ENCODE data around the gene PACS1.

DNA sequence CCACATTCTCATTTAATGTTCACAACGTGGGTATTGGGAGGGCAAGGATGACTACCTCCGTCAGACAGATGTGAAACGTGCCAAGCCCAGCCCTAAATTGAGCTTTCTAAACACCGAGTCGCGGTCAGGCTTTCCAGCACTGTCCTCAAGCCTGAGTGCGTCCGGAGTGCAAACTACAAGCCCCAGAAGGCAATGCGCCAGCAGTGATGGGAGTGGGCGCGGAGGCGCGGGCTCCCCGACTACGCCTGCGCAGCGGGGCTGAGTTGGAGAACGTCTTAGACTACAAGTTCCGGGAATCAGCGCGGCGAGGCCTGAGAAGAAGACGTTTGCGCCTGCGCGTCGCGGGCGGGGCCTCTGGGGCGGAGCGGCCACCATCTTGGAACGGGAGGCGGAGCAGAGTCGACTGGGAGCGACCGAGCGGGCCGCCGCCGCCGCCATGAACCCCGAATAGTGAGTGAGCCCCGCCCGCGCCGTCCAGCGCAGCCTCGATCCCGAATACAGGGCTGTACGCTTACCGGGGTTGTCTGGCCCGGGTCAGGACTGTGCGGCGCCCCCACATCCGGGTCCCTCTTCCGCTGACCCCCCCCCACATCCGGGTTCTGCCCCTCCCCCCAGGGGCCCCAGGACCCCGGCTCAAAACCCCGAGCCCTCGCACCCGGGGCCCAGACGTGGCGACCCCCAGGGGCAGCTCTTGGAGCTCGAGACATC, 198.3 kb downstream of the PACS1 start, which contains the start of gene RAB1B:
- TF ChIP-seq, protein P1, sequence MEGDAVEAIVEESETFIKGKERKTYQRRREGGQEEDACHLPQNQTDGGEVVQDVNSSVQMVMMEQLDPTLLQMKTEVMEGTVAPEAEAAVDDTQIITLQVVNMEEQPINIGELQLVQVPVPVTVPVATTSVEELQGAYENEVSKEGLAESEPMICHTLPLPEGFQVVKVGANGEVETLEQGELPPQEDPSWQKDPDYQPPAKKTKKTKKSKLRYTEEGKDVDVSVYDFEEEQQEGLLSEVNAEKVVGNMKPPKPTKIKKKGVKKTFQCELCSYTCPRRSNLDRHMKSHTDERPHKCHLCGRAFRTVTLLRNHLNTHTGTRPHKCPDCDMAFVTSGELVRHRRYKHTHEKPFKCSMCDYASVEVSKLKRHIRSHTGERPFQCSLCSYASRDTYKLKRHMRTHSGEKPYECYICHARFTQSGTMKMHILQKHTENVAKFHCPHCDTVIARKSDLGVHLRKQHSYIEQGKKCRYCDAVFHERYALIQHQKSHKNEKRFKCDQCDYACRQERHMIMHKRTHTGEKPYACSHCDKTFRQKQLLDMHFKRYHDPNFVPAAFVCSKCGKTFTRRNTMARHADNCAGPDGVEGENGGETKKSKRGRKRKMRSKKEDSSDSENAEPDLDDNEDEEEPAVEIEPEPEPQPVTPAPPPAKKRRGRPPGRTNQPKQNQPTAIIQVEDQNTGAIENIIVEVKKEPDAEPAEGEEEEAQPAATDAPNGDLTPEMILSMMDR (IDR thresholded peaks at IDR 0.05; ENCODE audit: insufficient read depth, low read depth, low read length) = no peak
- no peak for TF ChIP-seq EZH2 (IDR thresholded peaks at IDR 0.05; ENCODE audit: insufficient read depth, low read length)

Measured in astrocyte (in vitro differentiated cells and primary cell).